GM12872 (cell line): ENCODE results near the gene AHNAK2.

Source experiments
- CTCF ChIP-seq: IDR thresholded peaks from 3 replicates; pipeline ENCODE4 v1.5.1; 2011; ENCODE audit warnings: low read depth, mild to moderate bottlenecking, low read length, moderate library complexity; ENCODE audit not compliant: insufficient read depth

AHNAK2 gene

DNA sequence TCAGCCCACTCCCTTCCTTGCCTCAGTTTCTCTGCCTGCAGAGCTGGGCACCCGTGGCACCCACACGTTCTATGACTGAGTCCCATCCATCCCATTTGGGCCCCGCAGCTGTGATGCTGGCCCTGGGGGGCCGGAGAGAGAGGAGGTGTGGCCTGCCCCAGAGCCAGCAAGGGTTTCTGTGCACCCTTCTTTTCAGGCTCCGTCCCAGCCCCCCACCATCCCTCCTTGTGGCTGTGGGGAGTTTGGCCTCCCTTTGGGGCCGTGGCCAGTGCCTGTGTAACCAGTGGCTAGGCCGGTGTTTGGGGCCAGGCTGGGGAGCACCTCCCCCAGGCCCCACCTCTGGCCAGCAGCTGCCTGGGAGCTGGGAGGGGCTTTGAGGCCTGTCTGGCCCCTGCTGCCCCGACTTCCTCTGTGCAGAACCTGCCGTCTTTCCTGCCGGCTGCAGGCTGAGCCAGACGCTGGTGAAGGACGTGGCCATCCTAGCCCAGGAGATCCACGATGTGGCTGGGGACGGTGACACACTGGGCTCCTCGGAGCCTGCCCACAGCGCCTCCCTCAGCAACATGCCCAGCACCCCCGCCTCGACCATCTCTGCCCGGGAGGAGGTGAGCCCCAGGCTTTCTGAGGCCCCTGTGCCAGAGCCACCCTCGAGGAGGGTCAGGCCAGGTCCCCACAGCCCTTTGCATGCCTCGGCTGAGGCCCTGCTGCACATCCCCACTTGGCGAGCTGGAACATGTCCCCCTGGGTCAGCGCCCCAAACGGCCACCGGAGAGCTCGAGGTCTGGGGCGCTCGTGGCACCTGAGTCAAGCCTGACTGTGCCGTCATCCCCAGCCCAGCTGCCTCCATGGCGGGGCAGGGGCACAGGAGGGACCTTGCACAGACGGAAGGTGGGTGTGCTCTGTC is 85.4 kb downstream of the AHNAK2 start:
- no peak for TF ChIP-seq CTCF

DNA sequence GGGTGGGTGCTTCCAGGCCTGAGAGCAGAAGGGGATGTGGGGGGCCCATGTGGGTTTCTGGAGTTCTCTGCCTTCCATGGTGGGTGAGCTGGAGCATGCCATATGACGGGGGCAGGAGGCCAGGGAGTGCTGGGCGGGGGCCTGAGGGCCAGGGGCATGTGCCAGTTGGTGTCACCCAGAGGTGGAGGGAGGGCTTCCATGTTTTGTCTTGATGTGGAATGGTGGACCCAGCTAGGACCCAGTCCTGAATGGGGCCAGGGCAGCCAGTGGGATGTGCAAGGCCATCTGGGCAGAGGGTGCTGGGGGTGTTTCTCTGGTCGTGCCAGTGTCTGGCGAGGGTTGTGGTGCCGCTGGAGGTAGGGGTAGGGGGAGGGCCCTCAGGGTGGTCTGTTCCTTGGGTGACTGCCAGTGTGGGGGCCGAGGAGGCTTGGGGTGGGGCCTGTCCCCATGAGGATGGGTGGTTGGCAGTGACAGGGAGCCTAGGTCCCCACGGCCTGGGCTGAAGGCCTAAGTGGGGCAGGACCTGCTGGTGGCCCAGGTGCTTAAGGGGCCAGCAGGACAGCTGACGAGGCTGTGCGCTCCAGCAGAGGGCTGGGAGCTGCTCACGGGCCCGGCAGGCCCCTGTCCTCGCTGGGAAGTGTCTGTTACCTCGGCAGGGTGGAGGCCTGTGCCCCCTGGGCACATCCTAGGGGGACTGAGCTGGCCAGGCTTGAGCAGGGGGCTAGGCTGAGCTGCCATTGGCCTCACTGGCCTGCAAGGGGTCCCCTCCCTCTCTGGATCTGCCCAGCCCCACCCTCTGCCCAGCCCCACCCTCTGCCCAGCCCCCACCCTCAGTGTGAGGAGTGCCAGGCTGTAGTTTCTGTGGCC is 86.3 kb downstream of the AHNAK2 start:
- TF ChIP-seq CTCF, result no peak

DNA sequence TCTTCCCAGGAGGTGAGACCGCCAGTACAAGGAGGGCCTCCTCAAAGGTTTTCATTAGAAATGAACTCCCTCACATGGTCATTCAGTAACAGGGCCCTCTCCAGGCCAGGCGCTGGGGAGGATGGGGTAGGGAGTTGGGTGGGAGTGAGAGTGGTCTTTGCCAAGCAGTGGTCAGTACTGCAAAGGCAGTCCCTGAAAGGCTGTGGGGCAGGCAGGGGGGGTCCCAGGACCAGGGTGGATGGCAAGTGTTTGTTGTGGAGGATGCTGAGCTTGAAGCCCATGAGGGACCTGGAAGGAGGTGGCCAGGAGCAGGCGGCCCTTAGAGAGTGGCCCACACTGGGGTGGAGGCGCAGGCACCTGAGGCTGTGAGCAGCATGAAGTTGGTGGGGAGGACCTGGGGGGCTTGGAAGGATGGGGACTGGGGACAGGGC is 87.0 kb downstream of the AHNAK2 start:
- TF ChIP-seq CTCF, result no peak

DNA sequence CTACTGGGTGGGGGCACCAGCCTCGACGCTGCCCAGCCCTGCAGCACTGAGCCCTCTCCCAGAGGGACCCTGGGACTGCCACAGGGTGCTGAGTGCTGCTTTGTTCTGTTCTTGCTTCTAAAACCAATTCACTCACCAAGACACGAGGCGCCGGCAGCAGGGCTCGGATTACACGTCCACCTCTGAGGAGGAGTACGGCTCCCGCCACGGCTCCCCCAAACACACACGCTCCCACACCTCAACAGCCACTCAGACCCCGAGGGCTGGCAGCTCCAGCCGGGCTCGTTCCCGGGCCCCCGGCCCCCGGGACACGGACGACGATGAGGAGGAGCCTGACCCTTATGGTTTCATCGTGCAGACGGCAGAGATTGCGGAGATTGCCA is 88.8 kb downstream of the AHNAK2 start:
- TF ChIP-seq CTCF, result no peak

GRCh38 chr14:104888489-104889374 is 89.4 kb downstream of the AHNAK2 start:
- TF ChIP-seq CTCF, result no peak

- TF ChIP-seq CTCF, result no peak
Observed at GRCh38 chr14:104887623-104888488, 90.3 kb downstream of the AHNAK2 start.
